ENCODE measurements around the gene RAF1. TPM values are rescaled to one million over a fixed set of nuclear protein-coding genes. Genes with fewer than 3 reads are reported as not detected.

The RAF1 gene
- total RNA-seq, 1 experiment from 2014 or later, result 101 TPM

- H3K27me3 Mint-ChIP-seq (ENCODE audit: low read depth), result no peaks in the 10 kb centered on the region
- H3K27ac Mint-ChIP-seq, result no peak overlapping the region
- no peak overlapping the region for H3K4me3 Mint-ChIP-seq
- no peaks in the 10 kb centered on the region for H3K36me3 Mint-ChIP-seq
- ATAC-seq, result no peak
- no peak for DNase-seq (ENCODE audit: low spot score)
- H3K9me3 Mint-ChIP-seq, result no peaks in the 10 kb centered on the region
- TF ChIP-seq USF1 (CRISPR knock-in tag; IDR thresholded peaks at IDR 0.05), result no peak
- no peak for TF ChIP-seq AFF4 (CRISPR knock-in tag; IDR thresholded peaks at IDR 0.05; ENCODE audit: borderline replicate concordance)
- TF ChIP-seq ZNF425 (CRISPR knock-in tag; conservative IDR thresholded peaks at IDR 0.05), result no peak
- TF ChIP-seq RELA (CRISPR knock-in tag; IDR thresholded peaks at IDR 0.05; ENCODE audit: borderline replicate concordance), result no peak
- no peak for TF ChIP-seq CDX4 (CRISPR knock-in tag; IDR thresholded peaks at IDR 0.05; ENCODE audit: borderline replicate concordance)
- TF ChIP-seq NR3C1 (CRISPR knock-in tag; conservative IDR thresholded peaks at IDR 0.05; ENCODE audit: low read depth), result no peak
- TF ChIP-seq ATF2 (CRISPR knock-in tag; IDR thresholded peaks at IDR 0.05; ENCODE audit: borderline replicate concordance, low read depth), result no peak
- TF ChIP-seq TP53 (CRISPR knock-in tag; IDR thresholded peaks at IDR 0.05), result no peak
- no peak for TF ChIP-seq ZBTB43 (CRISPR knock-in tag; IDR thresholded peaks at IDR 0.05)
- no peak for TF ChIP-seq STAT6 (CRISPR knock-in tag; conservative IDR thresholded peaks at IDR 0.05; ENCODE audit: low read depth)
- TF ChIP-seq TEAD4 (CRISPR knock-in tag; IDR thresholded peaks at IDR 0.05), result no peak
- no peak for TF ChIP-seq TEAD1 (CRISPR knock-in tag; IDR thresholded peaks at IDR 0.05)
- POLR2A ChIA-PET, result no interaction called here
- CTCF ChIA-PET, result no interaction called here
- peaks cover 40% of the 10 kb centered on the region for H3K4me1 Mint-ChIP-seq
These were observed 30.8 kb downstream of the RAF1 start for GRCh38 chr3:12633108-12633507.
